Measurements from ENCODE around the gene MAP3K8. TPM values are rescaled to one million over a fixed set of nuclear protein-coding genes. Genes with fewer than 3 reads are reported as not detected.

Gene MAP3K8
- total and polyA plus RNA-seq, 4 donors: 37.0 to 77.9 (median 50.5) TPM

DNA sequence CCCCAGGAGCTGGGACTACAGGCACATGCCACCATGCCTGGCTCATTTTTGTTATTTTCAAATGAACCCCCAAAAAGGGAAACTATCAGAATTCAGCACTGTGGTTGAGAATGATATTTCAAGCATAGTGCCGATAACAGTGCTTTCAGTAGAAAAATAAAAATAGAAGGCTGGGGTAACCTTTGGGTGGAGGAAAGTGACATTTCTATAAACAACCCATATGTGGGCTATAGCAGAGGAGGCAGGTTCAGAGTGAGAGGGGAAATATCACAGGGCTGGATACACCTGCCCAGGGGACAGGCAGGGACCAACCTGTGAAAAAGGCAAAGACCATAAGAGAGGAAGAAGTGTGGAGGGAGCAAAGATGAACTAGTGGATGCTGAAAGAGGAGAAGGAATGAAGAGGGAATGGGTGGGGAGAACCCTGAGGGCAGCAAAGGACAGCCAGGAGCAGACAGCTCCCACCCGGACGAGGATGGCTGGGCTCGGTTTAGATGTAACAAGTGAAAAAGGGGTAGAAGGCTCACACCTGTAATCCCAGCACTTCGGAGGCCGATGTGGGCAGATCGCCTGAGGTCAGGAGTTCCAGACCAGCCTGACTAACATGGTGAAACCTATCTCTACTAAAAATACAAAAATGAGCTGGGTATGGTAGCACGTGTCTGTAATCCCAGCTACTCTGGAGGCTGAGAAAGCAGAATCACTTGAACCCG, 56.5 kb downstream of the MAP3K8 start:
- Histone ChIP-seq H3K9ac (ENCODE audit: insufficient read depth in 1 of 2, low read length in 2 of 2) (no peak overlapping the region), H3K4me1 (ENCODE audit: control insufficient read depth in 5 of 5, insufficient read depth in 5 of 5, low read length in 5 of 5) (peaks cover 0 to 4% (median 0%) of the 10 kb centered on the region in 5 donors), H3K27ac (ENCODE audit: low read depth in 1 of 2, low read length in 1 of 2) (no peak overlapping the region), H3K4me3 (no peak overlapping the region), H3K36me3 (ENCODE audit: control insufficient read depth in 4 of 4, insufficient read depth in 4 of 4, low read length in 4 of 4) (no peaks in the 10 kb centered on the region), H3K27me3 (ENCODE audit: control insufficient read depth in 3 of 3, insufficient read depth in 3 of 3, low read length in 2 of 3) (peaks cover 0 to 5% (median 0%) of the 10 kb centered on the region in 3 donors), H3K9me3 (ENCODE audit: control insufficient read depth in 4 of 4, insufficient read depth in 3 of 4, low read length in 3 of 4) (no peaks in the 10 kb centered on the region)
- TF ChIP-seq, protein P1, sequence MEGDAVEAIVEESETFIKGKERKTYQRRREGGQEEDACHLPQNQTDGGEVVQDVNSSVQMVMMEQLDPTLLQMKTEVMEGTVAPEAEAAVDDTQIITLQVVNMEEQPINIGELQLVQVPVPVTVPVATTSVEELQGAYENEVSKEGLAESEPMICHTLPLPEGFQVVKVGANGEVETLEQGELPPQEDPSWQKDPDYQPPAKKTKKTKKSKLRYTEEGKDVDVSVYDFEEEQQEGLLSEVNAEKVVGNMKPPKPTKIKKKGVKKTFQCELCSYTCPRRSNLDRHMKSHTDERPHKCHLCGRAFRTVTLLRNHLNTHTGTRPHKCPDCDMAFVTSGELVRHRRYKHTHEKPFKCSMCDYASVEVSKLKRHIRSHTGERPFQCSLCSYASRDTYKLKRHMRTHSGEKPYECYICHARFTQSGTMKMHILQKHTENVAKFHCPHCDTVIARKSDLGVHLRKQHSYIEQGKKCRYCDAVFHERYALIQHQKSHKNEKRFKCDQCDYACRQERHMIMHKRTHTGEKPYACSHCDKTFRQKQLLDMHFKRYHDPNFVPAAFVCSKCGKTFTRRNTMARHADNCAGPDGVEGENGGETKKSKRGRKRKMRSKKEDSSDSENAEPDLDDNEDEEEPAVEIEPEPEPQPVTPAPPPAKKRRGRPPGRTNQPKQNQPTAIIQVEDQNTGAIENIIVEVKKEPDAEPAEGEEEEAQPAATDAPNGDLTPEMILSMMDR (IDR thresholded peaks at IDR 0.05; ENCODE audit: control extremely low read depth, extremely low read depth): no peak
- WGBS, 2 donors: 83 to 90% methylated on average over 9 of the region's 9 CpGs
- no peak for DNase-seq
- no peak for ATAC-seq (ENCODE audit: insufficient read depth, low FRiP score)

DNA sequence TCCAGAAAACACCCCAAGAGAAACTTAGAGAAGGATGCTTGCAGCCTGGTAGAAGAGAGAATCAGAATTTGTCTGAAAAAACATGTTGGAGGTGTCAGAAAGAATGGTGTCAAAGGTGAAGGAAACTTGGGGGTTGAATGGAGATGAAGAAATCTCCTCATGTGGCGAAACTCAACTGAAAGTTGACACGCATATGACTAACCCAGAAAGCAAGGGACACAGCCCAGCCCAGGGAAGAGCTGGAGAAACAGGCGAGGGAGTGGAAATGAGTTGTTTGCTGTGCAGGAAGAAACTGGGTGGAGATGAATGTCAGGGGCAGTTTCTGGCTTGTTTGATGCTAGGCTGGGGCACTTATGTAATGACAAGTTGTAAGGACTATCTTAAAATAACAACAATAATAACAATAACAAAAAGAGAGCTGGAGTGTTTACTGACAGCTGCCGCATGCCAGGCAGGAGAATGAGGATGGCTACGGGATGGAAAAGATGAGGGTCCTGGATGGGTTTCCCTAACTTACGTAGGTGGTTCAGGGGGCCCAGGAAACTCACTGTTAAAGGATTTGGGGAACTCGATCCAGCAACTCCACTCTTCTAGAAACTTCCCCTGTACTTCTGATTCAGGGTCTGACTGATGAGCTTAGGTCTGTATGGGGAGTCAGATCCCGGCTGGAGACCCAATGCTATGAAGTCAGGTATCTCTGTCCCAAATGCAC, 57.4 kb downstream of the MAP3K8 start:
- no peak overlapping the region for H3K9ac ChIP-seq (ENCODE audit: insufficient read depth in 1 of 2, low read length in 2 of 2)
- peaks cover 0 to 5% (median 0%) of the 10 kb centered on the region in 3 donors for H3K27me3 ChIP-seq (ENCODE audit: control insufficient read depth in 3 of 3, insufficient read depth in 3 of 3, low read length in 2 of 3)
- ATAC-seq (ENCODE audit: insufficient read depth, low FRiP score) (no peak), DNase-seq (no peak)
- no peak overlapping the region for H3K4me3 ChIP-seq
- H3K27ac ChIP-seq (ENCODE audit: low read depth in 1 of 2, low read length in 1 of 2): no peak overlapping the region
- 47 to 62% methylated on average over 8 of the region's 8 CpGs for WGBS, 2 donors
- H3K9me3 ChIP-seq (ENCODE audit: control insufficient read depth in 4 of 4, insufficient read depth in 3 of 4, low read length in 3 of 4): no peaks in the 10 kb centered on the region
- H3K36me3 ChIP-seq (ENCODE audit: control insufficient read depth in 4 of 4, insufficient read depth in 4 of 4, low read length in 4 of 4): no peaks in the 10 kb centered on the region
- peaks cover 0 to 4% (median 0%) of the 10 kb centered on the region in 5 donors for H3K4me1 ChIP-seq (ENCODE audit: control insufficient read depth in 5 of 5, insufficient read depth in 5 of 5, low read length in 5 of 5)
- TF ChIP-seq, protein P1 (IDR thresholded peaks at IDR 0.05; ENCODE audit: control extremely low read depth, extremely low read depth): no peak

GRCh38 chr10:30491916-30492515, 58.0 kb downstream of the MAP3K8 start:
- H3K27ac ChIP-seq (ENCODE audit: low read depth in 1 of 2, low read length in 1 of 2): no peak overlapping the region
- H3K9me3 ChIP-seq (ENCODE audit: control insufficient read depth in 4 of 4, insufficient read depth in 3 of 4, low read length in 3 of 4): no peaks in the 10 kb centered on the region
- H3K4me1 ChIP-seq (ENCODE audit: control insufficient read depth in 5 of 5, insufficient read depth in 5 of 5, low read length in 5 of 5): peaks cover 0 to 4% (median 0%) of the 10 kb centered on the region in 5 donors
- TF ChIP-seq, protein P1 (IDR thresholded peaks at IDR 0.05; ENCODE audit: control extremely low read depth, extremely low read depth): no peak
- H3K9ac ChIP-seq (ENCODE audit: insufficient read depth in 1 of 2, low read length in 2 of 2): no peak overlapping the region
- DNase-seq: no peak
- WGBS, 2 donors: 62 to 78% methylated on average over 4 of the region's 4 CpGs
- no peak overlapping the region for H3K4me3 ChIP-seq
- H3K36me3 ChIP-seq (ENCODE audit: control insufficient read depth in 4 of 4, insufficient read depth in 4 of 4, low read length in 4 of 4): no peaks in the 10 kb centered on the region
- peaks cover 0 to 5% (median 0%) of the 10 kb centered on the region in 3 donors for H3K27me3 ChIP-seq (ENCODE audit: control insufficient read depth in 3 of 3, insufficient read depth in 3 of 3, low read length in 2 of 3)
- ATAC-seq (ENCODE audit: insufficient read depth, low FRiP score): no peak
